EH (cell line): ENCODE measurements around the gene ANGPTL7.

ENCODE experiments used
- DNase-seq: peaks from one replicate; pipeline ENCODE4 v3.0.0-alpha.2; 2015; ENCODE audit warnings: low read depth

Gene ANGPTL7

DNA sequence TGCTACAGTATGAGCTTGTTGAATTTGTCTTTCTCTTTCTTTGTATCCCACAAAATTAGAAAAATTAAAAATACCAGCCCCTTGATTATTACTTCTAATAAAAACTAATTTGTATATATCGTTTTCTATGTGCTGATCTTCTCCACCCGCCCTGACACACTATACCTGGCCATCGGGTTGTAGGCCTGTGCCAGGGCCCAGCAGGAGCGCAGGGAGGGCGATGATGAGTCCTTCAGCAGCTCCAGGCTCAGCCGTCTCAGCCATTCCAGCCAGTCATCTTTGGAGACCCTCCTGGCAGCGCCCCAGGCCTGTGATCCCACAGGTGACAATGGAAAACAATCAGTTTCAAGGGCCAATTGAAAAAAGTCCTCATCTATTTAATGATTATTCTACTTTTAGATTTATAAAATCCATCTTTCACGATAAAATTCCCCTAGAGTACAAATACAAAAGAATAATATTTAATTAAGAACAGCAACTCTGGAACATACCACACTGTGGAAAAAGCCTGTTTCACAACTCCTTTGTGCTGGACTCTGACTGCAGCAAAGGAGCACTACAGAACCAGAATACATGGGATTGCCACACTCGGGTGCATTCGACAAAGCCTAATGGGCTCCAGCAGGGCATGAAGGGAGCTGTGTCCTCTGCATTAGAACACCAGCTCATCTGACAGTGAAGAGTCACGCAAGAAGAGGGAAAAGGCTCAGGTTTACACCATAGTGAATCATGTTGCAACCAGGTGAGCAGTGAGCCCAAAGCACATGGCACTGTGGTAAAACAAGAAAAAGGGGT is 15.4 kb downstream of the ANGPTL7 start:
- DNase-seq, result no peak

DNA sequence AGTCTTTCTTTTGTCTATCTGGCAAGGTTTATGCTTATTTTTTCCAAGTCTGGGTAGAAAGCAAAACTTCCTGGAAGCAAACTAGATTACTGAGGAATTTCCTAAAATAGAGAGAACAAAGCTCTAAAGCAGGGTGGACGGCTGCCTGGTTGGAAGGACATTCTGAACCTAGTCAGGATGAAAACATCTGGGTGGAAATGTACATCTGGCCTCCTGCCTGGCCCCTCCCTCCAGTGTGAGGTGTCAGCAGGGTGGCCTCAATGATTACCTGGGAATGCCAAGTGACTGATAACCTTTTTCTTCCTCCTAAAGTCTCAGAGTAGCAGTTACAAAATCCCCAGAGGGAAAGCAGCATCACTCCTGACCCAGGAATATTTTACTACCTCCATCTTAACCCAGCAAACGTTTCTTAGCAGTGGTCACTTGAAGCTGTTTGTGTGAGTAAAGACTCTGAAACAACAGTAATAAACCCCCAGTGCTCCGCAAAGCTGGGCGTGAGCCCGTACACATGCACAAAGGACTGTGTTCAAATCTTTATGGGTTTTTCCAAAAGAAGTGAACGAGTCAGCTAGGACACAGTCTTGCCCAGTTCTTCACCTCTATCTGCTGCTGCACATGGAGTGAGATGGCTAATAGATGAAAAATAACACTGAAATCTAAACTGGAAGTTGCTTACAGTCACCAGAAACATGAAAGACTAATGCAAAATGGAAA is 18.9 kb downstream of the ANGPTL7 start:
- no peak for DNase-seq

DNA sequence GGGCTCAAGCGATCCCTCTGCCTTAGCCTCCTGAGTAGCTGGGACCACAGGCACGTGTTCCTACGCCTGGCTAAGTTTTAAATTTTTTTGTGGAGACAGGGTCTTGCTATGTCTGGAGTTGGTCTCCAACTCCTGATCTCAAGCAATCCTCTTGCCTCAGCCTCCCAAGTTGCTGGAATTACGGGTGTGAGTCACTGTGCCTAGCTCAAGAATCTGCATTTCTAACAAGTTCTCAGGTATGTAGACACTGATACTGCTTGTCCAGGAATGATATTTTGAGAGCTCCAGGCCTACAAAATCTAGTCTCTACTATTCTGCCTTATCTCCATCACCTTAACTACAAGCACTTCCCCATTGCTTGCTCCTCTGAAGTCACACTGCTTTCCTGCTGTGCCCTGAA is 22.3 kb downstream of the ANGPTL7 start:
- no peak for DNase-seq

DNA sequence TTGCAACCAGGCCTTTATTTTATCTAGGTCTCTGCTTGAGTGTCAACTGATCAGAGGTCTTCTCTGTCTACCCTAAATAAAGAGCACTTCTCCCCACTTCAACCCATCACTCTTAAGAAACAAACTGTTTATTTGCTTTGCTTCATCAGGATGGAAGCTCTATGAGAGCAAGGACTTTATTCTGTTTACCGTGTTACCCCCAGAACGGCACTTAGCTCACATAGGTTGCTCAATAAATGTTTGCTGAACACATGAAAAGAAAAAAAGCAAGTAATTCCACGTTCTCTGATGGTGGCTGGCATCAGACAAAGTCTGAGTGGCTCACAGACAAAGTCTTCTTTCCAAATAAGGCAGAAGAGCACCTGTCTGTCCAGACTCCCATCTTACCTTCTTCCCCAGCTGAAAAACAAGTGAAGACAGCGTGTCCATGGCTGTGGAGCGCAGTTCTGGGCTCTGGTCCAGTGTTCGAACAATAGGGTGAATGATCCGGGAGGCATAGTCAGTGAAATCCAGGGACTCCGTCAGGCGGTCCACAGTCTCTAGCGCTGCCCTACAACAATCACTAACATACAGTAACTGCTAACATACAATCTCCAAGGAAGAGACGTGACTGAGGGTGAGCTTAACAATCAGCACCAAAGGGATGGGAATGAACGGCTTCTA is 22.9 kb downstream of the ANGPTL7 start:
- DNase-seq, result no peak

DNA sequence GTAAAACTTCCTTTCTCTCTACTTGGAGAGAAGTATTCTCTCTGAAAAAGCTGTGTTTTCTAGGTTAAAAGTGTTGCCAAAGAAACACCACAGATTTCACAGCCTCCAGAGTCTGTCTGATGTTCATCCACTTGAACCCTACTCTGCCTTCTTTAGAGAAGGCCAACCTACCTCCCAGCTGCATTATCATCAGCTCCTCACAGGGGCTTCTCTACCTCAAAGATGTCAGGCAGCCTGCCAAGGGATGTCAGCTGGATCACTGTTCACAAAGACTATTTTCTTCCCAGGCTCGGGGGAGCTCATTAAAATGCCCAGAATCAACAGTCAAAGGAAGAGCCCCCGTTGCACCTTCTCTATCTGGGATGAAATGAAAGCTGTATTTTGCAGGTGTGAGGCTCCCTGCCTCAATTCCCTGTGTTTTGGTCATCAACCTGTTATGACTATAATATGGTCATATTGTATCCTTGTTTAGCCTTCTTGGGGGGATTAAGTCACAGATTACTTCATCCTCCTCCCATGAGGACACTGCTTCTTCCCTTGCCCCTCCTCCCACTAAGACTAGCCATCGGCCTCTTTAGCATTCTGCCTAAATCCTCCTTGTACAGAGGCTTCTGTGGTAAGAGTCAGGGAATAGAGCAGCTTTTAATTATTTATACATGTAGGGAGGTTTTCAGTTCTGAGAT is 25.7 kb downstream of the ANGPTL7 start:
- no peak for DNase-seq

DNA sequence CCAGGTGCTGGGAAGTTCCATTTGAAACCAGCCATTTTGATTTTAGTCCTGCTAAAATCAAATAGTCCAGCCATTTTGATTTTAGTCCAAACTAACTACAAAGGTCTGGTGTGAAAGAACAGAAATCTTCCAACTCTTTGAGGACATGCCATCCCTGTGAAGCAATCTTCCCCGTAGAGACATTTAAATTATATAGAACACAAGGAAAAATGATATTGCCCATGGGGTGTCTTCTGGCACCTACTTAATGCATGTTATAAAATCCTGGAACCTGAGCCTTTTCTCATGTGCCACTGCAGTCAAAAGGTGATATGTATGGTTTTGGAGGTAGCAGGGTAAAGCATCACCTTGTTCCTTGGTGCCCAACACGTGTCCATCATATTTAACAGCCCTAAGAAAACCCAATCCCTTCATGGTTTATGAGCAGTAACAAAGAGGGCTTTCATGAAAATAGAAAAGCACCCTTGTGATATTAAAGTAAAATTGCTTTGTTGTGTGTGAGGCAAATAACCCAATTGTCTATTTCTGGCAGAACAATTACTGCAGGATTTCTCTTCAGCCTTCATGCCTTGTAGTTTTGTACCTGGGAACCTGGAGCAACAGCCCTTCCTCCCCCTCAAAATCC is 26.3 kb downstream of the ANGPTL7 start:
- DNase-seq, result no peak

DNA sequence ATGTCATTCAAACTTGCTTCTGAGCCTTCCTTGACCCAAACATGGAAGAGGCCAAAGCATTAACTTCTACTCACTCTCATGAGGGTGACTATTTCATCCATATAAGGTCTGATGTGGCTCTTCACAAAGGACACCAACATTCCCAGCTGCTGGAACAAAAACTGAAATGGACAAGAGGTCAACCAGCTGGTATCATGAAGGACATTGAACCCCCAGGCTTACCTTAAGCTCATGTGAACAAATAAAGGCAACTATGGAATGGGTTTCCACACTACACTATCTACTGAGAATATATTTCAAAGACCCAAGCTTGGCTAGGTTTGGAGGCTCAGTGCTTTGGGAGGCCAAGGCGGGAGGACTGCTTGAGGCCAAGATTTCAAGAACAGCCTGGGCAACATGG is 26.9 kb downstream of the ANGPTL7 start:
- DNase-seq, result no peak

DNA sequence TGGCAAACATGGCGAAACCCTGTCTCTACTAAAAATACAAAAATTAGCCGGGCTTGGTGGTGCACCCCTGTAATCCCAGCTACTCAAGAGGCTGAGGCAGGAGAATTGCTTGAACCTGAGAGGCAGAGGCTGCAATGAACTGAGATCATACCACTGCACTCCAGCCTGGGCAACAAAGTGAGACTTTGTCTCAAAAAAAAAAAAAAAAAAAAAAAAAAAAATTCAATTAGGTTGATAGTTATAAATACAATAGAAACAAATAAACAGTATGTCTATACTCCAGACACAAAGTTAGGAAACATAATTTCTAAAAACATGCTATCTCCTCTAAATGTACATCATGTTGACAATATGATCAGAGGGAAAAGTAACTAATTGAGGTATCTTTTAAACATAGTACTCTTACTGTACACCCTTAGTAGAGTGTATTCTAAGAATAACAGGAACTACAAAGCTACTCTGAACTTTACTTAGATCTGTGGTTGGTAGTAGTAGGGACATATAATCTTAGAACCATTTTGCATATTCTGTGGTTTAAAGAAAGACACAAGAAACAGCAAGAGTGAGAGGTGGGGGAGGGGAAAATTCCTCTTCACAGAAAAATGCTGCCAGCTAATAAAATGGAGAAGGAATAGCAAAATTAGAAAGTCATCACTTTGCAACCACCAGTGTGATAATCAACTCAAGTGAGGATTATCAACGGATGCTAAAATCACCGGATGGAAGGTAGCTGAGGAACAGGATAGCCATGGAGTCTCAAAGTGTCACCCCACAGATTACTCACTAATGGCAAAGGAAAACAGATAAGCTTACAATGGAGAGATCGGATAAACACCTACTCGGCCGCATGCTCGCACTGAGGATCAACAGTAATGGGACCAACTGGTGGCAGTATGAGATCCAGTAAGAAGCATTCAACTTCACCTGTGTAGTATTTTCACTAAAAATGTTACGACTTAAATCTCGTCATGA is 38.2 kb downstream of the ANGPTL7 start:
- peak; percentile 46 for DNase-seq

DNA sequence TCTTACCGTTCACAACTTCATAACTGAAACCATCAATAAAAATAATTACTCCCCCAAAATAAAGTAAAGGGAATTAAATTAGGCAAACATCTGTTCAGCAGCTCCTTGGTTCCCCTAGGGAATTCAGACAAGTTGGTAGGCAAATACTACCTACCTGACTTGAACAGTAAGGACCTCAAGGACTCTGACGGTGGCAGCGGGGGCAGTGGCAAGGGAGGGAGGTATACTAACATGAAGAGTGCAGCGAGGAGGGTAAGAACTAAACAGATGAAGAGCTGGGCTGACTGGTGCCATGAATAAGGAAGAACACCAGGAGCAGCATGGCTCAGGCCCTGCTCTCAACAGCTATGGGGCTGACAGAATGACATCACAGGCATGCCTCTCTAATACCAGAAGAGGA is 40.0 kb downstream of the ANGPTL7 start:
- DNase-seq, result no peak

DNA sequence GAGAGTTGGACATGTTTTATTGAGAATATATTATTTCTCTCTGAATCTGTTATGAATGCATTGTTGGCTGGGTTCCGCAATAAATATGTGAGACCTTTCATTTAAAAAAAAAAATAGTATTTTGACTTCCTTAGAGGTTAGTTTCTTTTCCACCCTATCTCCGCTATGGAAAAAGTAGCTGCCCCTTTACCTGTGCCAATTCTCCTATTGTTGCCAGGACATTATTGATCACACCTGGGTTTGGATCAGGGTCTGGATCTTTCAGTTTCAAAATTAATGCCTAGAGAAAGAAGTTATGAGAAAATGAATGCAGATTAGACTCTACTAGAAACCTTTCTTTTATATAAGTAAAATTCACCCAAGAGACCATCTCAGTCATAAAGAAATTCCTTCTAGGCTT is 44.1 kb downstream of the ANGPTL7 start:
- no peak for DNase-seq

DNA sequence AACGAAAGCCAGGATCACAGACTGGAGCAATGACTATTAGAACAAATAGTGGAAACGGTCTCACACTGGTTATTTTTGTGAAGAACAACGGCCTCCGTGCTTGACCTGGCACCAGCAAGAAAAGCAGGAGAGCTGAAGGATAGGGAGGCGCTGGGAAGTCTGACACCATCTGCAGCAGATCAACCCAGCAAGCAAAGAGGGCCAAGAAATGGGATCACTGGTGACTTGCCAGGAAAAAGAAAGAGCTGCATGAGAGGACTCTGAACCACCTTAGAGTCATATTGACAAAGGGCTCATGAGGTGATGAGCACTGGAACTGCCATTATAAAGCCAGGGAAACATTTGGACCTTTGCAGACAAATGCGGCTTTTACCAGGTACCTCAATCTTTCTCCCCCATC is 48.2 kb downstream of the ANGPTL7 start:
- DNase-seq, result no peak

DNA sequence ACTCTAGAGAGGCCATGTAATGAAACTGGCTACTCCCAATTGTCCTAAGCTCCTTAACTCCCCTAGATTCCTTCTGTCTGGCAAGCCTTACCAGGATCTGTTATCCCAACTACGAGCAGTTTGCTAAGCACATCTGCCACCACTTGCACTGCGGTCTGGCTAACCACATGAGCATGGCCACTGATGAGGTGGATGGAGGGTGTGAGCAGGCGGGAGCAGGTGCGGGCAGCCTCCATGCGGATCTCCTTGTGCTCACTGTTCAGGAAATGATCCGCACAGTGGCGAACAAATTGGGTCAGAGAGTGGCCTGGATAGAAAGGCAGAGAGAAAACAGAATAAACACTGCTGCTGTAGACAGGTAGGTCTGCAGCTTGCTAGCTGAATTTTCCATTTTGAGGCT is 49.2 kb downstream of the ANGPTL7 start:
- no peak for DNase-seq

DNA sequence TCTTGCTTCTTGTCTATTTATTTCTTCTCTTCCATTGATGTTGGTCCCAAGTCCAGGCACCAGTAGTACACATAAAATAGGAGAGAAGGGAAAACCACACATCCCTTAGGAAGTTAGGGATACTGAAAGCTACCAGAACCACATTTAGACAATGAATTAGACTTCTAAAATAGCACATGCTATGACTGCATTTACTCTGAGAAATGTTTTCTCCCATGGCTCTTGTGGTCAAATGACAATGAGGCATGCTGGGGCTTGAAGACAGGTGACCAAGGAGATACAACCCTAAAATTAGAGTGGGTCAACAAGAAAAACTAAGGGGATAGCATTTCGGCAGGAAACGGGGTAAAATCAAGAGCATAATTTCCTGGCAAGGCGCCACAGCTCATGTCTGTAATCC is 56.1 kb downstream of the ANGPTL7 start:
- DNase-seq, result no peak
